HG03432 (cell line): ENCODE measurements around the gene KDM5B.
"Not testable (repeated sequence)": the region's sequence is repeated elsewhere in the genome, so short reads cannot be mapped to it uniquely, and the experiment has no call there.

Experiments used
- ATAC-seq: cut with Tn5 transposase; IDR thresholded peaks from one replicate; pipeline ENCODE4 v1.9.1; 2021; ENCODE audit warnings: mild to moderate bottlenecking, moderate library complexity; ENCODE audit not compliant: unreplicated experiment

KDM5B gene

GRCh38 chr1:202794051-202794740 lies 14.0 kb downstream of the KDM5B start:
- ATAC-seq, result no peak

GRCh38 chr1:202791077-202791747 lies 17.0 kb downstream of the KDM5B start:
- ATAC-seq, result no peak

GRCh38 chr1:202788800-202789199 lies 19.4 kb downstream of the KDM5B start:
- ATAC-seq, result no peak

- ATAC-seq, result no peak
These were observed 21.4 kb downstream of the KDM5B start for GRCh38 chr1:202786804-202787203.

GRCh38 chr1:202781180-202781579 lies 27.0 kb downstream of the KDM5B start:
- no peak for ATAC-seq

- no peak for ATAC-seq
These were observed 38.1 kb downstream of the KDM5B start for GRCh38 chr1:202770135-202770534.

GRCh38 chr1:202765721-202766120 lies 42.5 kb downstream of the KDM5B start:
- no peak for ATAC-seq

- ATAC-seq, result no peak
These were observed 46.2 kb downstream of the KDM5B start for GRCh38 chr1:202762019-202762418.

- no peak for ATAC-seq
These were observed 47.6 kb downstream of the KDM5B start for GRCh38 chr1:202760589-202760988.

GRCh38 chr1:202756391-202756790 lies 51.8 kb downstream of the KDM5B start:
- ATAC-seq, result no peak

- no peak for ATAC-seq
These were observed 53.9 kb downstream of the KDM5B start for GRCh38 chr1:202754293-202754692.

- ATAC-seq, result no peak
These were observed 55.4 kb downstream of the KDM5B start for GRCh38 chr1:202752774-202753173.

- ATAC-seq, result no peak
These were observed 57.5 kb downstream of the KDM5B start for GRCh38 chr1:202750761-202751160.

GRCh38 chr1:202750024-202750423 lies 58.2 kb downstream of the KDM5B start:
- ATAC-seq, result no peak

- ATAC-seq, result no peak
These were observed 62.8 kb downstream of the KDM5B start for GRCh38 chr1:202745323-202745888.

- not testable (repeated sequence) for ATAC-seq
These were observed 63.5 kb downstream of the KDM5B start for GRCh38 chr1:202744770-202745169.

- ATAC-seq, result no peak
These were observed 65.7 kb downstream of the KDM5B start for GRCh38 chr1:202742496-202742895.

GRCh38 chr1:202733251-202733650 lies 75.0 kb downstream of the KDM5B start:
- no peak for ATAC-seq

GRCh38 chr1:202728951-202729350 lies 79.3 kb downstream of the KDM5B start:
- no peak for ATAC-seq

GRCh38 chr1:202725526-202725925 lies 82.7 kb downstream of the KDM5B start:
- ATAC-seq, result no peak

- no peak for ATAC-seq
These were observed 84.5 kb downstream of the KDM5B start for GRCh38 chr1:202723708-202724107.

- not testable (repeated sequence) for ATAC-seq
These were observed 85.2 kb downstream of the KDM5B start for GRCh38 chr1:202723046-202723445.
